Activated CD4-positive, alpha-beta memory T cell treated with anti-CD3 and anti-CD28 coated beads, Interleukin-2, amount 10 ng/mL, durations not matched to agents 7 days and 5 days (primary cell): ENCODE results near the gene CHST11. TPM values are rescaled to one million over a fixed set of nuclear protein-coding genes. Genes with fewer than 3 reads are reported as not detected.

Experiments
- CTCF ChIA-PET: fragments of 350-600 bp; sonication (Branson Sonifier 250); formaldehyde crosslinking; loops from one replicate; lab custom pipeline; 2021; ENCODE audit warnings: antibody characterized with exemption, inconsistent platforms; lab: Charles Lee
- POLR2A ChIA-PET: fragments of 350-600 bp; sonication (Branson Sonifier 250); formaldehyde crosslinking; loops from one replicate; lab custom pipeline; 2021; ENCODE audit warnings: antibody characterized with exemption; lab: Charles Lee
- DNase-seq: peaks from one replicate; pipeline ENCODE4 v3.0.0-alpha.2; 2020
- H3K27ac Mint-ChIP-seq: one replicate; pipeline ENCODE4 v1.8.0; 2021; ENCODE audit warnings: mild to moderate bottlenecking, mixed read lengths
- H3K27me3 Mint-ChIP-seq: one replicate; pipeline ENCODE4 v1.8.0; 2021; ENCODE audit warnings: mixed read lengths
- H3K36me3 Mint-ChIP-seq: one replicate; pipeline ENCODE4 v1.8.0; 2021; ENCODE audit warnings: low read depth, mixed read lengths
- H3K4me1 Mint-ChIP-seq: one replicate; pipeline ENCODE4 v1.8.0; 2021; ENCODE audit warnings: mixed read lengths
- H3K4me3 Mint-ChIP-seq: one replicate; pipeline ENCODE4 v1.8.0; 2021; ENCODE audit warnings: mild to moderate bottlenecking, mixed read lengths
- H3K9me3 Mint-ChIP-seq: one replicate; pipeline ENCODE4 v1.8.0; 2021; ENCODE audit warnings: mixed read lengths
- total RNA-seq, 2 experiments: library from RNA; stranded (reverse); gene quantifications; one replicate each; pipeline ENCODE4 v1.2.3, GENCODE V29; 2021

Gene CHST11
- total RNA-seq, 2 experiments from 2014 or later = 124 to 125 TPM

DNA sequence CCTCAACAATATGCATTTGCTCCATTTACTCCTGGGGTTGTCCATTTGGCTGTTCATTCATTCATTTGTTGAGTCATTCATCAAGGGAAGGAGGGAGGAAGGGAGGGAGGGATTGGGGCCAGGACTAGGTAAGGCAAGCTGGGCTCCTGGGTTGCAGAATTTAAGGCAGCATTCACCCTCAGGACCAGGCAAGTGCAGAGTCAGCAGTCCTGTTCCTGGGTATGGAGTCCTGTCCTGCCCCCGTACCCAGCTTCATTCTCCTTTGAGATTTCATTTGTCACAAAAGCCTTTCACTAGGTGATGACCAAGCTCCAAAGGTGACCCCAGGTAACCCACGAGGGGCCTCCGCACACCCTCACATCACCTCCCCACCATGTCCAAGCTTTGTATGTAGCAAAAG lies 178.1 kb downstream of the CHST11 start:
- H3K36me3 Mint-ChIP-seq = peaks cover 69% of the 10 kb centered on the region
- peaks cover 8% of the 10 kb centered on the region for H3K9me3 Mint-ChIP-seq
- no peaks in the 10 kb centered on the region for H3K27me3 Mint-ChIP-seq
- H3K4me1 Mint-ChIP-seq = peaks cover 46% of the 10 kb centered on the region
- ChIA-PET POLR2A (no interaction called here), CTCF (no interaction called here)
- H3K27ac Mint-ChIP-seq = no peak overlapping the region
- no peak overlapping the region for H3K4me3 Mint-ChIP-seq
- no peak for DNase-seq

DNA sequence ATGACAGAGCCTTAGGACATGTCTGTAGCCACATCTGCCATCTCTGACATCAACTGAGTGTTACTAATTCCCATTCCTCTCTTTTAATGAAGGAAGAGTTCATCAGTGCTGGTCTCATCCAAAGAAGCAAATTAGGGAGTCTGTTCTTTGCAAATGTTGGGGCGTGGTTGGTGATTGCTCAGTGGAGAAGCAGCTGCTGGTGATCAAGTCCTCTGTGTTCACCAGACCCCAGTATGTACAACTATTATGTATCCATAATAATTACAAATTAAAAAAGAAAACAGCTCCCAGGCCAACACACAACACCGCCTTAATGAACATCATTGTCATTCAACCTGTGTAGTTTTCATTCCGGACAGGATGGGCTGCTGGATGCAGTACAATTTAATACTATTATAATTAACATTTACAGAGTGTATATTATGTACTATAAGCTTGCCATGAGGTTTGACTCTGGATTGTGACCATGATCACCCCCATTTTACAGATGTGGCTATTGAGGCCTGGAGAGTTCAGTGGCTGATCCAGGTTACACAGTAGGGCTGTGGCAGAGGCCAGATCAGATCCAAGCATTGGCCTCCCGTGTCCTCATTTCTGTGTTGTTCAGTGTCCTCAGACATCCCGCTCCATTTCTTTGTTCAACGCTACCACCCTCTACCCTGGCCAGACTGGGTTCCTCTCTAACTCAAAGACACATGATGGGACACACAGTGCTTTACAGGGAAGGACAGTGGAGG lies 179.0 kb downstream of the CHST11 start:
- CTCF ChIA-PET = no interaction called here

DNA sequence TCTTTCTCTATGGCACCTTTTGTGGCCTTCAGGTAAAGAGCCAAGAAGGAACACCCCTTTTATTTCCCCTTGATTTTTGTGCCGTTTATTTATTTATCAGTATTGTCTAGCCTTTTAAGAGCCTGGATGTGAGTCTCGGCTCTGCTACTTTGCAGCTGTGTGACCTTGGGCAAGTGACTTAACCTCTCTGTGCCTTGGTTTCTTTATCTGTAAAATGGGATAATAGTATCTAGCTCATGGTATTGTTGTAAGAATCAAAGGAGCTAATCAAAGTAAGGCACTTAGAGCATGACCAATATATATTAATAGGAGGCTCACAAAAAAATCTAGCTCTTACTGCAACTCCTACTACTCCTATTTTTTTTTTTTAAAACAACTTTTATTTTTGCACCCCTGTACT lies 179.7 kb downstream of the CHST11 start:
- ChIA-PET POLR2A (no interaction called here), CTCF (no interaction called here)
- Mint-ChIP-seq H3K4me3 (no peak overlapping the region), H3K27ac (no peak overlapping the region), H3K9me3 (peaks cover 14% of the 10 kb centered on the region), H3K27me3 (no peaks in the 10 kb centered on the region), H3K4me1 (peaks cover 44% of the 10 kb centered on the region), H3K36me3 (peaks cover 68% of the 10 kb centered on the region)
- DNase-seq = no peak

More for the DNA sequence above, 179.0 kb downstream of the CHST11 start:
- no peak for DNase-seq
- POLR2A ChIA-PET = no interaction called here
- Mint-ChIP-seq H3K27ac (no peak overlapping the region), H3K9me3 (peaks cover 14% of the 10 kb centered on the region), H3K36me3 (peaks cover 69% of the 10 kb centered on the region), H3K4me1 (peaks cover 45% of the 10 kb centered on the region), H3K27me3 (no peaks in the 10 kb centered on the region), H3K4me3 (no peak overlapping the region)

DNA sequence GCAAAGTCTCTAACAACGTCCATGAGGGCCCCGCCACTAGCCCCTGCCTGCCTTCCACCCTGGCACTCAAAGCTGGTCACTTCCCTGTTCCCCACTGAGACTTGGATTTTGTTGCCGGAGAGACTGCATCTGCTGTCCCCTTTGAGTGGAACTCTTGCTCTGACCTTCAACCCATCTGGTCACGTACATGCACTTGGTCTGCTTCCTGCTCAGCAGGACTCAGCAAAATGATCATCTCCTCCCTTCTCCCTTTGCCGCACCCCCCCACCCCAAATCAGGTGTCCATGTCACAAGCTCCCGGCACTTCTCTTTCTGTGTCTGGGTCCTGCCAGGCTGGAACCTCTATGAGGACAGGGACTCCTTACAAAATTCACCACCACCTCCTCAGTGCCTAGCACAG lies 180.9 kb downstream of the CHST11 start:
- POLR2A ChIA-PET = no interaction called here
- peaks cover 65% of the 10 kb centered on the region for H3K36me3 Mint-ChIP-seq
- CTCF ChIA-PET = interaction anchor here (0.6 kb wide), 1 partner anchor 258 kb away, joined by 3 read pairs; no protein-coding TSS in a partner anchor
- peaks cover 36% of the 10 kb centered on the region for H3K4me1 Mint-ChIP-seq
- H3K9me3 Mint-ChIP-seq = peaks cover 14% of the 10 kb centered on the region
- no peak for DNase-seq
- peak overlapping the region; percentile 18 for H3K27ac Mint-ChIP-seq
- no peaks in the 10 kb centered on the region for H3K27me3 Mint-ChIP-seq
- no peak overlapping the region for H3K4me3 Mint-ChIP-seq

DNA sequence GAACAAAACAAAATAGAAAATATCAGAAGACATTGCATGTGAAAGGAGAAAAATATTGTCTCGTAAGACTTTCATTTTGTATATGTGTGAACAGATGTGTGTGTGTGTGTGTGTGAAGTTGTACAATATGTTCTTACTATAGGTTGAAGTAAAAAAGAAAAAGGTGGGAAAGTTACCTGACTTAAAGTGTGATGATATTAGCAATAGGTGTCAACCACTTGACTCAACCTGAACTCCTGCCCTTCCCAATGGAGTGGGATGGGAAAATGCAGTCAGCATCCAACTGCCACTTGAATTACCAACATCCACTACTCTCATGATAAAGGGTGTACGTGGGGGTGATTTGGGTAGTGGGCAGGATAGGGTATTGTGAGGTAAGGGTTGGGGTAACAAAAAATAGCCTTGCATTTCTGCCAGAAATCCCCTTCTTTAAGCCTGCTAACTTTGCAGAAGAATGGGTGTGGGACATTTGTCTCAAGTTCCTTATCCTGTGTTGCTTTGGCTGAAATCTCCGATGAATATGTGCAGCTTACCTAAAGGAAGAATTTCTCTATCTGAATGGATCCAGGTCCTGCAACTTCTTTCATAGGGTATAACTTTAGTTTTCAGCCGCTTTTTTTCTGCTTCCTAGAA lies 181.6 kb downstream of the CHST11 start:
- Mint-ChIP-seq H3K4me1 (peaks cover 37% of the 10 kb centered on the region), H3K27ac (no peak overlapping the region), H3K27me3 (no peaks in the 10 kb centered on the region), H3K36me3 (peaks cover 64% of the 10 kb centered on the region), H3K9me3 (peaks cover 14% of the 10 kb centered on the region), H3K4me3 (no peak overlapping the region)
- ChIA-PET CTCF (interaction anchor here (0.6 kb wide), 1 partner anchor 258 kb away, joined by 3 read pairs; no protein-coding TSS in a partner anchor), POLR2A (no interaction called here)
- no peak for DNase-seq

DNA sequence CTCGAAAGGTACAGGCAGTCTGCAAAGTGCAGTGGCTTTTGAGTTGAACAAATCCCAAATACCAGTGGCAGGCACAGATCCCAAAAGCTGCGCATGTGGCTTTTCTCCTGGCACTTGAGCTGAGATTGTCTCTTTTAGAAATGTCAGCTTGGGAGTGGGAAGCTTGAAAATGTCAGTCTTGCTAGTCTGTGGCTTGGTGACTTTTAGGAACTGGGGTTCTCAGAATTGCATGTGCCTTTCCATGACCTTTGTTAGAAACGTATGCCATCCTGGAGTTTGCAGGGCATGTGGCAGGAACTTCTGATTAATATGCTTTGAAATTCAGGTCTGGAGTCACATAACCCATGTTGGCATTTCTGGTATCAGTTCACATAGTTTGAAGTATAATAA lies 182.1 kb downstream of the CHST11 start:
- peaks cover 40% of the 10 kb centered on the region for H3K4me1 Mint-ChIP-seq
- H3K9me3 Mint-ChIP-seq = peaks cover 14% of the 10 kb centered on the region
- ChIA-PET POLR2A (no interaction called here), CTCF (interaction anchor here (0.6 to 1.1 kb wide), 2 partner anchors 16 to 257 kb away, joined by 3 read pairs; no protein-coding TSS in a partner anchor)
- H3K27ac Mint-ChIP-seq = no peak overlapping the region
- peaks cover 63% of the 10 kb centered on the region for H3K36me3 Mint-ChIP-seq
- DNase-seq = no peak
- H3K4me3 Mint-ChIP-seq = no peak overlapping the region
- H3K27me3 Mint-ChIP-seq = no peaks in the 10 kb centered on the region

DNA sequence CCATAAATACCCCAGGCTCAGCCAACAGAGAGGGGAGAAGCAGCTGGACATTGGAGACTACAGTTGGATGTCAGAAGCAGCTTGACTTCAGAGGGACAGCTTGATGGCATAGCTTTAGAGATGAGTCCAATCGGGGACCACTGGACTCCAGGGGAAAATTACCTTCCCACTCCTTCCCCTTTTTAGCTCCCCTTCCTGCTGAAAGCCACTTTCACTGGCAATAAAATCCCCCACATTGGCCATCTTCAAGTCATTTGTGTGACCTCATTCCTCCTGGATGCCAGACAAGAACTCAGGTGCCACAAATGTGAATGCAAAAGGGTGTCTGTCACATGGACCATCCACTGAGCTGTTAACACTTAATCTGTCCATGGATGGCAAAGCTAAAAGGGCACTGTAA lies 184.2 kb downstream of the CHST11 start:
- Mint-ChIP-seq H3K27me3 (no peaks in the 10 kb centered on the region), H3K27ac (no peak overlapping the region), H3K4me1 (peaks cover 49% of the 10 kb centered on the region), H3K4me3 (no peak overlapping the region), H3K9me3 (peaks cover 14% of the 10 kb centered on the region), H3K36me3 (peaks cover 61% of the 10 kb centered on the region)
- CTCF ChIA-PET = interaction anchor here (1.1 kb wide), 1 partner anchor 259 kb away, joined by 4 read pairs; no protein-coding TSS in a partner anchor
- DNase-seq = no peak
- POLR2A ChIA-PET = no interaction called here

DNA sequence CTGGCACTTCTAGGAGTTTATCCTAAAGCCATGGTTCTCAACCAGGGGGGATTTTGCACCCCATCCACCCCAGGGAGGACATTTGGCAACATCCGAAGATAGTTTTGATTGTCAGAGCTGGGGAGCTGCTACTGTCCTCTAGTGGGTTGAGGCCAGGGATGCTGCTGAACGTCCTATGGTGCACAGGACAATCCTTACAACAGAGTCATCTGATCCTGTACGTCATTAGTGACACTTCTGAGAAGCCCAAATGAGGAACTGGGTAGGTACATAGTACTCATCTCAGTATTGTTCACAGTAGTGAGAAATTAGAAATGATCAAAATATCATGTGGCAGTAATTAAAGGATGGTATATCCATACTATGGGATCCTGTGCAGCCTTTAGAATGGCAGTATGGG lies 185.1 kb downstream of the CHST11 start:
- no peak overlapping the region for H3K4me3 Mint-ChIP-seq
- H3K36me3 Mint-ChIP-seq = peaks cover 62% of the 10 kb centered on the region
- no peak for DNase-seq
- no peak overlapping the region for H3K27ac Mint-ChIP-seq
- POLR2A ChIA-PET = no interaction called here
- H3K4me1 Mint-ChIP-seq = peaks cover 41% of the 10 kb centered on the region
- peaks cover 14% of the 10 kb centered on the region for H3K9me3 Mint-ChIP-seq
- CTCF ChIA-PET = no interaction called here
- no peaks in the 10 kb centered on the region for H3K27me3 Mint-ChIP-seq

DNA sequence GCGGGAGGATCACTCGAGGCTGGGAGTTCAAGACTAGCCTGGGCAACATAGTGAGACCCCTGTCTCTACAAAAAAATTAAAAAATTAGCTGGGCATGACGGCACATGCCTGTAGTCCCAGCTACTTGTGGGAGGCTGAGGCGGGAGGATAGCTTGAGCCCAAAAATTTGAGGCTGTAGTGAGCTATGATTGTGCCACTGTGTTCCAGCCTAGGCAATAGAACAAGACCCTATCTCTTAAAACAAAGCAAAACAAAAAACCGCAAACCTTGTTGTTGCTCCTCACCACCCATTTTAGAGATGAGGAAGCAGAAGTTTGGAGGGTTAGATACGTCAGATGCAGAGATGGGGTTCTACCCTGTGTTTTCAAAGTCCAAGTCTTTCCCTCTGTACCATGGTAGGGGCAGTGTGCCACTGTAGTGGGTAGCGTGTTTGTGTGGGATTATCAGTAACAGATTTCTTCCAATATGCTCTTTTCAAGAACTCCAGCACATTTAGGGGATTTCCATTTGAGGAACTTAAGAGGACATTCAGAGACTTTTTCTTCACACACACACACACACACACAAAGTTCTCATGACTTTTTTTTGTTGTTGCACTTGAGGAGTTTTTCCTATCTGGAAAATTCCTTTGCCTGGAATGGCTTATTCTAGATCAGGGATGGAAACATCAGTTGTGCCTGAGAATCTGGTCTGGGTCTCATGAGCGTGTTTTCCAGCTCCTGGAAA lies 186.5 kb downstream of the CHST11 start:
- ChIA-PET POLR2A (no interaction called here), CTCF (no interaction called here)
- Mint-ChIP-seq H3K4me3 (no peak overlapping the region), H3K27ac (peak overlapping the region; percentile 14), H3K36me3 (peaks cover 65% of the 10 kb centered on the region), H3K27me3 (no peaks in the 10 kb centered on the region), H3K9me3 (peaks cover 14% of the 10 kb centered on the region), H3K4me1 (peaks cover 40% of the 10 kb centered on the region)
- no peak for DNase-seq

DNA sequence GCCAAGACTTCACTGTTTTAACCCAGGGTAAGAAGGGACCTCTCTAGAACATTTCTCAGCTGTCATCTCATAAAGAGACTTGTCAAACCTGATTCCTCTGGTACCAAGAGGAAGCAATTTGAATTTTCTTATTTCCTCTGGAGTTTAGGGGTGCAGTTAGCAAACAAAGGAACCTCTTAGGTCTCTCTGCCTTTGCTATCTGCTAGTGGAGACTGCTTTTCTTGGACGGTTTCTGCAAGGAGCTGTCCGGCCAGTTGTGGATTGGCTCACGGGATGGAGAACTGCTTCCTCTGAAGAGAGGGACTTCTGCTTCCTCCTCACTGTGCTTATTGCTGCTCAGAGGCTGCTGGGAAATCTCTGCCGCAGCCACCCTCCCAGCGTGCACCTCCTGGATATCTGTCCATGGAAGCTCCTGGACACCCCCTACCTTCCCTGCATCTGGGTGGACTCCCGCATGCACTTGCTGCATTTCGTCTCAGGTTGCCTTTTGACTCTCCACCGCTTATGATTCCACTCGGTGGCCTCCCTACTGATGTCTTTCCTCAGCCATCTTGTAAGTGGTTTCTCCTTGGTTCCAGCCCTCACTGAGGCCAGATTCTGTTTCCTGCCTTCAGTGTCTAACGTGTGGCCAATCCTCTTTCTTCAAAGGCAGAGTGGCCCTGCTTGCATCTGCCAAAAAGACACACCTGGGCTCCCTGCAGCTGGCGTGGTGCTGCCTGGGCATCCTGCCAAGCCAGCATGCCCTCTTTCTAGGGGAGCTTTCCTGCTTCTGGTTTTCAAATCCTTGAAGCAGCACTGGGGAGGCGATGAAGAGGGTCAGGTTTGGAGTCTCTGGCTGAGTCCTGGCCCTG lies 187.3 kb downstream of the CHST11 start:
- no peak overlapping the region for H3K4me3 Mint-ChIP-seq
- CTCF ChIA-PET = no interaction called here
- H3K27me3 Mint-ChIP-seq = no peaks in the 10 kb centered on the region
- POLR2A ChIA-PET = no interaction called here
- peaks cover 12% of the 10 kb centered on the region for H3K9me3 Mint-ChIP-seq
- peaks cover 61% of the 10 kb centered on the region for H3K36me3 Mint-ChIP-seq
- DNase-seq = no peak
- peaks cover 35% of the 10 kb centered on the region for H3K4me1 Mint-ChIP-seq
- peak overlapping the region; percentile 42 for H3K27ac Mint-ChIP-seq

DNA sequence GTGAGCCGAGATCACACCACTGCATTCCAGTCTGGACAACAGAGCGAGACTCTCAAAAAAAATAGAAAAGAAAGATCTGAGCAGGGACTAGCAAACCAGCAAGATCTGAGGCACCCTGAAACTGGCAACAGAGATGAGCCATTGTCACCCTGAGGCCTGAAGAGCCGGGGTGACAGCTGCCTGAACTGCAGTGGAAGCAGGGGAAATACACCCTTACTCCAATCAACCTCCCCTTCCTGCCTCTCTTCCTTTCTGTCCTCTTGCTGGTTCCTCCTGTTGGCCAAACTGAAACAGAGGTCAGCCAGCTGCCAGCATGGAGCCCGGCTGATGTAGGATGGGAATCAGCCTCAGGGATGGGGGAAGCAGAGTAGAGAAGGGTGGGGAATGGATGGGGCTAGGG lies 192.0 kb downstream of the CHST11 start:
- no peak overlapping the region for H3K27ac Mint-ChIP-seq
- CTCF ChIA-PET = no interaction called here
- H3K36me3 Mint-ChIP-seq = peaks cover 54% of the 10 kb centered on the region

DNA sequence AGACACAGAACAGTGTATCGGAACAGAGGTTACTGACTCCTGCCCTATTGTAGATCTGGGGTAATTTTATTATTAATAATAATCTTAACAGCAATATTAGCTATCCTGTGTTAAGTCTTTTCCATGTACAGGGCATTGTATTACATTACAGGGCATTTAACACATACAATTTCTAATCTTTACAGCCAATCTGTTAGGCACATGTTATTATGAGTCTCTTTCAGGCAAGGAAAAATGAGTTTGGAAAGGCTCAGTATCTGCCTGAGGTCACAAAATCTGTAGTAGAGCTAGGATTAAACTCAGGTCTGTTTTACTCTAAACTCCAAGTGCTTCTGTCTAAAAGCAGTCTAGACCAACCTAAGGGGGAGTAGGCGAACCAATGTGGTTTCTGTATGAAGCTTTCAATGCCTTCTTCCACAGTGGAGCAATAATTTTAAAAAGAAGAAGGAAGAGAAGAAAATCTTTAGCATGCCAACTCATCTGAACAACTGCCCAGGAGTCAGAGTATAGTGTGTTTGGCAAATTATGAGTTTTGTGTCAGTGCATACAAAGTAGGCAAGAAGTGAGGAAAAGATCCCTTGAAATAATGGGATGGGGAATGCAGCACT lies 192.6 kb downstream of the CHST11 start:
- Mint-ChIP-seq H3K4me3 (no peak overlapping the region), H3K36me3 (peaks cover 50% of the 10 kb centered on the region), H3K9me3 (no peaks in the 10 kb centered on the region), H3K27me3 (no peaks in the 10 kb centered on the region), H3K27ac (no peak overlapping the region), H3K4me1 (peaks cover 36% of the 10 kb centered on the region)
- POLR2A ChIA-PET = interaction anchor here (0.7 kb wide), 1 partner anchor 201 kb away, joined by 3 read pairs; no protein-coding TSS in a partner anchor
- DNase-seq = no peak
- CTCF ChIA-PET = no interaction called here

More for the DNA sequence above, 192.0 kb downstream of the CHST11 start:
- POLR2A ChIA-PET = interaction anchor here (0.7 kb wide), 1 partner anchor 201 kb away, joined by 3 read pairs; no protein-coding TSS in a partner anchor
- Mint-ChIP-seq H3K4me3 (no peak overlapping the region), H3K4me1 (peaks cover 42% of the 10 kb centered on the region), H3K27me3 (no peaks in the 10 kb centered on the region), H3K9me3 (no peaks in the 10 kb centered on the region)
- DNase-seq = no peak
